GM19239 (cell line): ENCODE results near the gene ECM2.
"Not testable (repeated sequence)": the region's sequence is repeated elsewhere in the genome, so short reads cannot be mapped to it uniquely, and the experiment has no call there.

Experiments used
- DNase-seq: peaks from one replicate; pipeline ENCODE4 v3.0.0; 2011; ENCODE audit warnings: low spot score; ENCODE audit not compliant: insufficient read length
- FAIRE-seq: peaks from 2 replicates; lab custom pipeline; 2011; peaks lifted over from hg19 to GRCh38; lab: Jason Lieb, UNC

ECM2 gene

GRCh38 chr9:92535940-92536850, at the start of gene ECM2:
Gene ECM2, minus strand, starts transcription at chr9:92535990. Its CDS starts 13,124 bp downstream, at chr9:92522866.
- no peak for FAIRE-seq
- no peak for DNase-seq

GRCh38 chr9:92576175-92576574, 40.4 kb upstream of the ECM2 start:
- no peak for FAIRE-seq
- DNase-seq, result no peak

GRCh38 chr9:92573612-92574011, 37.8 kb upstream of the ECM2 start:
- not testable (repeated sequence) for DNase-seq, FAIRE-seq

GRCh38 chr9:92571871-92572270, 36.1 kb upstream of the ECM2 start:
- FAIRE-seq, DNase-seq: not testable (repeated sequence)

- FAIRE-seq (no peak), DNase-seq (no peak)
Measured at GRCh38 chr9:92564982-92565381, 29.2 kb upstream of the ECM2 start.

- no peak for FAIRE-seq
- no peak for DNase-seq
Measured at GRCh38 chr9:92564504-92564903, 28.7 kb upstream of the ECM2 start.

GRCh38 chr9:92563116-92564100, 27.6 kb upstream of the ECM2 start:
- no peak for FAIRE-seq
- DNase-seq, result no peak

GRCh38 chr9:92562461-92562967, 26.7 kb upstream of the ECM2 start:
- no peak for FAIRE-seq
- DNase-seq, result no peak

GRCh38 chr9:92561374-92562330, 25.9 kb upstream of the ECM2 start:
- no peak for DNase-seq
- FAIRE-seq, result no peak

- DNase-seq (no peak), FAIRE-seq (no peak)
Measured at GRCh38 chr9:92558612-92559374, 23.0 kb upstream of the ECM2 start.

GRCh38 chr9:92550765-92551164, 15.0 kb upstream of the ECM2 start:
- DNase-seq (no peak), FAIRE-seq (no peak)

GRCh38 chr9:92547356-92547755, 11.6 kb upstream of the ECM2 start:
- FAIRE-seq (no peak), DNase-seq (no peak)

GRCh38 chr9:92545002-92545510, 9.3 kb upstream of the ECM2 start:
- FAIRE-seq, result no peak

GRCh38 chr9:92543972-92544371, 8.2 kb upstream of the ECM2 start:
- DNase-seq (no peak), FAIRE-seq (no peak)

More at GRCh38 chr9:92545002-92545510, 9.3 kb upstream of the ECM2 start:
- no peak for DNase-seq

- FAIRE-seq, result no peak
- no peak for DNase-seq
Measured at GRCh38 chr9:92538541-92538940, 2.8 kb upstream of the ECM2 start.

GRCh38 chr9:92534674-92535073, 1.1 kb downstream of the ECM2 start:
- peak; percentile 84 for FAIRE-seq
- peak; percentile 5 for DNase-seq

- DNase-seq (no peak), FAIRE-seq (no peak)
Measured at GRCh38 chr9:92534204-92534603, 1.6 kb downstream of the ECM2 start.

- no peak for FAIRE-seq
- no peak for DNase-seq
Measured at GRCh38 chr9:92530893-92531292, 4.9 kb downstream of the ECM2 start.
